OCI-LY1 (cell line): ENCODE data around the gene AP3D1.

ENCODE experiments used
- H2AFZ ChIP-seq: fragments of 200-600 bp; sonication (generic), shearing (Covaris generic); 2 replicates; pipeline ENCODE4 v1.6.0; 2014; ENCODE audit warnings: antibody characterized with exemption, mild to moderate bottlenecking, low read length
- H3F3A ChIP-seq: fragments of 200-600 bp; sonication (generic), shearing (Covaris generic); 2 replicates; pipeline ENCODE4 v1.6.0; 2014; ENCODE audit warnings: mild to moderate bottlenecking, antibody characterized with exemption, low read length, moderate library complexity; ENCODE audit not compliant: insufficient read depth
- H3K27ac ChIP-seq: fragments of 200-600 bp; sonication (generic); 2 replicates; pipeline ENCODE4 v1.5.1; 2014; ENCODE audit warnings: low read length, mixed run types, mild to moderate bottlenecking, low read depth; ENCODE audit not compliant: poor library complexity, severe bottlenecking
- H3K27me3 ChIP-seq: fragments of 200-600 bp; sonication (generic); 2 replicates; pipeline ENCODE4 v1.6.0; 2014; ENCODE audit warnings: antibody characterized with exemption, mild to moderate bottlenecking, low read length, moderate library complexity; ENCODE audit not compliant: insufficient read depth
- H3K36me3 ChIP-seq: fragments of 200-600 bp; sonication (generic); 2 replicates; pipeline ENCODE4 v1.6.1; 2014; ENCODE audit warnings: mild to moderate bottlenecking, antibody characterized with exemption, low read length, moderate library complexity, mixed read lengths; ENCODE audit not compliant: insufficient read depth
- H3K4me1 ChIP-seq: fragments of 200-600 bp; sonication (generic); 2 replicates; pipeline ENCODE4 v1.5.1; 2014; ENCODE audit warnings: mild to moderate bottlenecking, low read length, moderate library complexity; ENCODE audit not compliant: insufficient read depth, severe bottlenecking
- H3K4me2 ChIP-seq: fragments of 200-600 bp; sonication (generic), shearing (Covaris generic); 2 replicates; pipeline ENCODE4 v1.6.1; 2014; ENCODE audit warnings: low read length
- H3K4me3 ChIP-seq: fragments of 200-600 bp; sonication (generic); 2 replicates; pipeline ENCODE4 v1.5.1; 2014; ENCODE audit warnings: low read length, low read depth, mild to moderate bottlenecking, mixed read lengths; ENCODE audit not compliant: poor library complexity, severe bottlenecking
- H3K79me2 ChIP-seq: fragments of 200-600 bp; shearing (Covaris generic); 2 replicates; pipeline ENCODE4 v1.6.1; 2016; ENCODE audit warnings: mixed run types, low read length, mixed read lengths; ENCODE audit not compliant: insufficient read depth
- H3K9ac ChIP-seq: fragments of 200-600 bp; sonication (generic), shearing (Covaris generic); 2 replicates; pipeline ENCODE4 v1.6.1; 2014; ENCODE audit warnings: mild to moderate bottlenecking, low read length, mixed read lengths
- H3K9me2 ChIP-seq: fragments of 200-600 bp; sonication (generic), shearing (Covaris generic); 2 replicates; pipeline ENCODE4 v1.6.1; 2014; ENCODE audit warnings: low read depth, mild to moderate bottlenecking, low read length, mixed read lengths
- H3K9me3 ChIP-seq: fragments of 200-600 bp; shearing (Covaris generic); 2 replicates; pipeline ENCODE4 v1.6.1; 2014; ENCODE audit warnings: low read length, mixed read lengths
- H4K20me1 ChIP-seq: fragments of 200-600 bp; sonication (generic), shearing (Covaris generic); 2 replicates; pipeline ENCODE4 v1.6.0; 2016; ENCODE audit warnings: mild to moderate bottlenecking, low read length; ENCODE audit not compliant: insufficient read depth
- EZH2 ChIP-seq: fragments of 200-600 bp; sonication (generic), shearing (Covaris generic); IDR thresholded peaks from 2 replicates; pipeline ENCODE4 v1.8.0; 2017; ENCODE audit warnings: borderline replicate concordance, mixed run types, mild to moderate bottlenecking, antibody characterized with exemption, low read length, moderate library complexity, mixed read lengths
- TF ChIP-seq, protein P1 (sequence below): fragments of 200-600 bp; sonication (generic), shearing (Covaris generic); IDR thresholded peaks from 2 replicates; pipeline ENCODE4 v1.5.1; 2017; ENCODE audit warnings: mild to moderate bottlenecking, antibody characterized with exemption, low read length, moderate library complexity, mixed read lengths

The AP3D1 gene

DNA sequence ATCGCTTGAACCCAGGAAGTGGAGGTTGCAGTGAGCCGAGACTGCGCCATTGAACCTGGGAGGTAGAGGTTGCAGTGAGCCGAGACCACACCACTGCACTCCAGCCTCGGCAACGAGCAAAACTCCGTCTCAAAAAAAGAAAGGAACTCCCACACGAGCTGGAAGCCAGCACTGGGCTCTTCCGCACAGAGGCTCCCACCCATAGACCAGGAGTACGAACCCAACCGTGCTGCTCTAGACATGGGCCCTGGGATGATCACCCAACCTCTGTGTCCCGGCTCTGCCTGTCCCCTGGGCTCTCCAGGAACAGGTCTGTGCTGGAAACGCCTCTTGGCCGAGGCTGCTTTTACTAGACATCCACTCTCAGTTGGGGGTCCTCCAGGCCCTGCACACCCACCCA, 24.4 kb upstream of the AP3D1 start:
- TF ChIP-seq EZH2 = no peak
- TF ChIP-seq, protein P1, sequence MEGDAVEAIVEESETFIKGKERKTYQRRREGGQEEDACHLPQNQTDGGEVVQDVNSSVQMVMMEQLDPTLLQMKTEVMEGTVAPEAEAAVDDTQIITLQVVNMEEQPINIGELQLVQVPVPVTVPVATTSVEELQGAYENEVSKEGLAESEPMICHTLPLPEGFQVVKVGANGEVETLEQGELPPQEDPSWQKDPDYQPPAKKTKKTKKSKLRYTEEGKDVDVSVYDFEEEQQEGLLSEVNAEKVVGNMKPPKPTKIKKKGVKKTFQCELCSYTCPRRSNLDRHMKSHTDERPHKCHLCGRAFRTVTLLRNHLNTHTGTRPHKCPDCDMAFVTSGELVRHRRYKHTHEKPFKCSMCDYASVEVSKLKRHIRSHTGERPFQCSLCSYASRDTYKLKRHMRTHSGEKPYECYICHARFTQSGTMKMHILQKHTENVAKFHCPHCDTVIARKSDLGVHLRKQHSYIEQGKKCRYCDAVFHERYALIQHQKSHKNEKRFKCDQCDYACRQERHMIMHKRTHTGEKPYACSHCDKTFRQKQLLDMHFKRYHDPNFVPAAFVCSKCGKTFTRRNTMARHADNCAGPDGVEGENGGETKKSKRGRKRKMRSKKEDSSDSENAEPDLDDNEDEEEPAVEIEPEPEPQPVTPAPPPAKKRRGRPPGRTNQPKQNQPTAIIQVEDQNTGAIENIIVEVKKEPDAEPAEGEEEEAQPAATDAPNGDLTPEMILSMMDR = no peak
- Histone ChIP-seq H3K9me2 (no peaks in the 10 kb centered on the region), H3K4me2 (no peak overlapping the region), H3K4me1 (peaks cover 10% of the 10 kb centered on the region), H2AFZ (no peak overlapping the region), H3F3A (no peaks in the 10 kb centered on the region), H3K4me3 (no peak overlapping the region), H3K27me3 (no peaks in the 10 kb centered on the region), H3K79me2 (no peaks in the 10 kb centered on the region), H3K9ac (no peak overlapping the region), H3K9me3 (no peaks in the 10 kb centered on the region), H3K36me3 (no peaks in the 10 kb centered on the region; the same call in 1 of the 2 replicates), H3K27ac (no peak overlapping the region), H4K20me1 (no peaks in the 10 kb centered on the region)

DNA sequence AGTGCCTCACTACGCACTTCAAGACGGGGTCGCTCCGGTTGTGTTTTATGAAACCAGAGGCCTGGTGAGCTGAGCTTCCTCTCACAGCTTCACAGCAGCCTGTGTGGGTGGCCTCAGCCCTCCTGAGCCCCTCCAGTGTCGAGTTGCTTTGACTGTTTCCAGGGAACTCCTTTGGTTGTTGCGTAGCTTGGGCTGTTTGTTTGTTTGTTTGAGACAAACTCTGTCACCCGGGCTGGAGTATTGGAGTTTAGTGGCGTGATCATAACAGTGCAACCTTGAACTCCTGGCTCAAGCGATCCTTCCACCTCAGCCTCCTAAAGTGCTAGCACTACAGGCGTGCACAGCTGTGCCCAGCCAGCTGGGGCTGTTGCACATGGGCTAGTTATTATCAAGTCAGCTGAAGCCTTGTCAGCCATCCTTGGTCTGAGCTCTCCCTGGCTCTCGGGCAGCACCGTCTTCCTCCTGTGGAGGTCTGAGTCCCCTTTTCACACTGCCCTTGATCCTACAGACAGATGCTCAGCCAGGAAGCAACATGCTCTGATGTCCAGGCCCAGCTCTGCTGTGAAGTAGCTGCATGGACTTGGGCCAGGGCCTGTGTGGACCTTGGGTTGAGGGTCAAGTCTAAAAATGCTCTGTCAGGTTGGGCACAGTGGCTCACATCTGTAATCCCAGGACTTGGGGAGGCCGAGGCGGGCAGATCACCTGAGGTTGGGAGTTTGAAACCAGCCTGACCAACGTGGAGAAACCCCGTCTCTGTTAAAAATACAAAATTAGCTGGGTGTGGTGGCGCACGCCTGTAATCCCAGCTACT, 22.6 kb upstream of the AP3D1 start:
- Histone ChIP-seq H4K20me1 (no peaks in the 10 kb centered on the region), H3K4me2 (no peak overlapping the region), H2AFZ (no peak overlapping the region)

DNA sequence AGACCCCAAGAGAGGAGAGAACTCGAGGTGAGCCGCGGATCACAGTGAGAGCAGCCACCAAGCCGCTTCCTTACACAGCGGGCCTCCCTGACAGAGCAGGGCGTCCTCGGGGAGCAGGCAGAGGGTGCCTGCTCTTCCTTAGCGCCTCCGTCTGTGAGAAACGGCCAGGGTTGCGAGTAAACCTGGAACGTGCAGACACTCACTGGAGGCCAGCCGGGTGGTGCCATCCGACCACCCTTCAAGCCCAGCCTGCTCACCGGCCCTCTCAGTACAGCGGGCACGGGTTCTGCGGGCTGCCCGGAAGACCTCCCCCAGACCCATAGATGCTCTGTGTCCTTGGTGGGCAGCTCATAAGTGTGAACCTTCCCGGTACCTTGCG, 22.0 kb upstream of the AP3D1 start:
- H3K4me1 ChIP-seq = peaks cover 13% of the 10 kb centered on the region
- no peak overlapping the region for H3K9ac ChIP-seq
- no peaks in the 10 kb centered on the region; the same call in 1 of the 2 replicates for H3K36me3 ChIP-seq
- H3K27ac ChIP-seq = no peak overlapping the region
- no peaks in the 10 kb centered on the region for H3K9me2 ChIP-seq
- H3K4me2 ChIP-seq = no peak overlapping the region
- H3K27me3 ChIP-seq = no peaks in the 10 kb centered on the region
- H3K79me2 ChIP-seq = no peaks in the 10 kb centered on the region
- no peaks in the 10 kb centered on the region for H3F3A ChIP-seq
- no peaks in the 10 kb centered on the region for H3K9me3 ChIP-seq
- no peaks in the 10 kb centered on the region for H4K20me1 ChIP-seq
- no peak overlapping the region for H2AFZ ChIP-seq
- TF ChIP-seq EZH2 = no peak
- TF ChIP-seq, protein P1 = no peak
- H3K4me3 ChIP-seq = no peak overlapping the region

More for the DNA sequence above, 22.6 kb upstream of the AP3D1 start:
- TF ChIP-seq, protein P1 = no peak
- TF ChIP-seq EZH2 = no peak
- H3K4me1 ChIP-seq = peaks cover 12% of the 10 kb centered on the region
- H3K36me3 ChIP-seq = no peaks in the 10 kb centered on the region; the same call in 1 of the 2 replicates
- H3K9me2 ChIP-seq = no peaks in the 10 kb centered on the region
- no peaks in the 10 kb centered on the region for H3K9me3 ChIP-seq
- no peaks in the 10 kb centered on the region for H3K79me2 ChIP-seq
- no peaks in the 10 kb centered on the region for H3K27me3 ChIP-seq
- H3K4me3 ChIP-seq = no peak overlapping the region
- H3K27ac ChIP-seq = no peak overlapping the region
- H3K9ac ChIP-seq = no peak overlapping the region
- H3F3A ChIP-seq = no peaks in the 10 kb centered on the region
